SK-N-SH (cell line): ENCODE results near the gene ZNF148. TPM values are rescaled to one million over a fixed set of nuclear protein-coding genes. Genes with fewer than 3 reads are reported as not detected.

Source experiments
- CTCF ChIA-PET: fragments of 300-600, 350-600 bp; formaldehyde crosslinking; extraction: SDS; loops from one replicate; lab custom pipeline; 2021; lab: Yijun Ruan, JAX
- POLR2A ChIA-PET: fragments of 350-600 bp; sonication (Branson Sonifier 250); formaldehyde crosslinking; extraction: SDS; loops from one replicate; lab custom pipeline; 2020; ENCODE audit warnings: antibody characterized with exemption, inconsistent platforms; lab: Yijun Ruan, JAX
- DNase-seq: peaks from one replicate; pipeline ENCODE4 v3.0.0; 2012
- H2AFZ ChIP-seq: fragments of 200-600 bp; sonication (generic); 2 replicates; pipeline ENCODE4 v1.8.1; 2016; ENCODE audit warnings: antibody characterized with exemption, mild to moderate bottlenecking, low read depth
- H3F3A ChIP-seq: fragments of 200-600 bp; sonication (generic); replicated peaks from 2 replicates; pipeline ENCODE3; 2016; ENCODE audit warnings: antibody characterized with exemption, mild to moderate bottlenecking; ENCODE audit not compliant: insufficient read depth
- H3K27ac ChIP-seq, 2 experiments: fragments of 200-500 bp in 1 of 2; fragments of 200-600 bp in 1 of 2; sonication (Bioruptor generic) in 1 of 2; sonication (generic), shearing (Covaris generic) in 1 of 2; 2 replicates each; pipeline versions ENCODE4 v1.5.1 to v1.6.1; 2014 to 2016; ENCODE audit warnings: low read depth in 2 of 2, inconsistent platforms in 1 of 2, low read length in 1 of 2, mild to moderate bottlenecking in 1 of 2, mixed read lengths in 1 of 2
- H3K27me3 ChIP-seq: fragments of 200-600 bp; sonication (generic), shearing (Covaris generic); 2 replicates; pipeline ENCODE4 v1.6.1; 2016; ENCODE audit warnings: mixed run types; ENCODE audit not compliant: insufficient read depth
- H3K36me3 ChIP-seq, 2 experiments: fragments of 200-500 bp in 1 of 2; fragments of 200-600 bp in 1 of 2; sonication (Bioruptor generic) in 1 of 2; sonication (generic) in 1 of 2; replicated peaks in 1 of 2; 2 replicates each; pipeline versions ENCODE3 to v1.5.1; 2014 to 2016; ENCODE audit warnings: low read length in 1 of 2, mild to moderate bottlenecking in 1 of 2; ENCODE audit not compliant: insufficient read depth in 2 of 2, control insufficient read depth in 1 of 2
- H3K4me1 ChIP-seq, 2 experiments: fragments of 200-500 bp in 1 of 2; fragments of 200-600 bp in 1 of 2; sonication (Bioruptor generic) in 1 of 2; sonication (generic), shearing (Covaris generic) in 1 of 2; 2 replicates each; pipeline versions ENCODE4 v1.5.1 to v1.6.1; 2014 to 2016; ENCODE audit warnings: low read depth in 1 of 2, low read length in 1 of 2, mixed run types in 1 of 2; ENCODE audit not compliant: insufficient read depth in 2 of 2, control insufficient read depth in 1 of 2
- H3K4me2 ChIP-seq: fragments of 200-600 bp; sonication (generic), shearing (Covaris generic); 2 replicates; pipeline ENCODE4 v1.6.1; 2017; ENCODE audit warnings: mixed run types
- H3K4me3 ChIP-seq, 2 experiments: fragments of 200-500 bp in 1 of 2; fragments of 200-600 bp in 1 of 2; sonication (Bioruptor generic) in 1 of 2; sonication (generic), shearing (Covaris generic) in 1 of 2; 2 replicates each; pipeline versions ENCODE4 v1.5.1 to v1.8.1; 2014 to 2016; ENCODE audit warnings: low read depth in 2 of 2, inconsistent platforms in 1 of 2, low read length in 1 of 2, mild to moderate bottlenecking in 1 of 2, mixed read lengths in 1 of 2, moderate library complexity in 1 of 2
- H3K79me2 ChIP-seq: fragments of 200-600 bp; sonication (generic); 2 replicates; pipeline ENCODE4 v1.8.1; 2017; ENCODE audit warnings: mild to moderate bottlenecking; ENCODE audit not compliant: insufficient read depth
- H3K9ac ChIP-seq: fragments of 200-600 bp; sonication (generic); 2 replicates; pipeline ENCODE4 v1.6.1; 2017; ENCODE audit warnings: mixed run types
- H3K9me2 ChIP-seq: fragments of 200-600 bp; sonication (generic); 2 replicates; pipeline ENCODE4 v1.6.1; 2017; ENCODE audit warnings: mixed run types
- H3K9me3 ChIP-seq: fragments of 200-600 bp; sonication (generic); 2 replicates; pipeline ENCODE4 v1.6.1; 2017; ENCODE audit warnings: mixed run types, mild to moderate bottlenecking, moderate library complexity
- H4K20me1 ChIP-seq: fragments of 200-600 bp; sonication (generic); 2 replicates; pipeline ENCODE4 v1.6.1; 2017; ENCODE audit warnings: mild to moderate bottlenecking, mixed run types; ENCODE audit not compliant: insufficient read depth
- CHD2 ChIP-seq: fragments of 150-350 bp; IDR thresholded peaks from 2 replicates; pipeline ENCODE4 v1.6.1; 2018; ENCODE audit warnings: low read length; ENCODE audit not compliant: partially characterized antibody
- ELF1 ChIP-seq: IDR thresholded peaks from 2 replicates; pipeline ENCODE4 v1.4.0; 2012
- EP300 ChIP-seq, 2 experiments: IDR thresholded peaks; 2 replicates each; pipeline versions ENCODE4 v1.4.0 to v1.6.1; 2012; ENCODE audit warnings: borderline replicate concordance in 1 of 2, low read depth in 1 of 2, low read length in 1 of 2
- FOSL2 ChIP-seq: IDR thresholded peaks from 2 replicates; pipeline ENCODE4 v1.4.0; 2012; ENCODE audit warnings: low read depth, mild to moderate bottlenecking, moderate library complexity, borderline replicate concordance
- FOXM1 ChIP-seq: IDR thresholded peaks from 2 replicates; pipeline ENCODE4 v1.4.0; 2012; ENCODE audit warnings: low read depth, mild to moderate bottlenecking
- GATA2 ChIP-seq: sonication (generic); formaldehyde crosslinking; IDR thresholded peaks from 2 replicates; pipeline ENCODE4 v1.5.0; 2020; ENCODE audit warnings: mild to moderate bottlenecking, missing genetic modification reagents
- IRF3 ChIP-seq: fragments of 150-350 bp; IDR thresholded peaks from 2 replicates; pipeline ENCODE4 v1.6.1; 2016; ENCODE audit warnings: mild to moderate bottlenecking, low read depth, low read length
- JUND ChIP-seq: IDR thresholded peaks from 2 replicates; pipeline ENCODE4 v1.4.0; 2012
- POLR2AphosphoS5 ChIP-seq: IDR thresholded peaks from 2 replicates; pipeline ENCODE4 v1.6.1; 2012; ENCODE audit warnings: low read depth, low read length
- RAD21 ChIP-seq: IDR thresholded peaks from 2 replicates; pipeline ENCODE4 v1.6.1; 2012; ENCODE audit warnings: mild to moderate bottlenecking, low read length
- RCOR1 ChIP-seq: fragments of 150-350 bp; IDR thresholded peaks from 2 replicates; pipeline ENCODE4 v1.6.1; 2017; ENCODE audit warnings: antibody characterized with exemption, low read length
- TAF1 ChIP-seq: IDR thresholded peaks from 2 replicates; pipeline ENCODE4 v1.6.1; 2012; ENCODE audit warnings: low read depth, mild to moderate bottlenecking, low read length, moderate library complexity, borderline replicate concordance
- USF1 ChIP-seq: IDR thresholded peaks from 2 replicates; pipeline ENCODE4 v1.4.0; 2012; ENCODE audit warnings: low read depth, borderline replicate concordance
- YY1 ChIP-seq: IDR thresholded peaks from 2 replicates; pipeline ENCODE4 v1.4.0; 2012; ENCODE audit warnings: low read depth, mild to moderate bottlenecking
- ZBTB33 ChIP-seq: IDR thresholded peaks from 2 replicates; pipeline ENCODE4 v1.4.0; 2012; ENCODE audit warnings: low read depth, borderline replicate concordance
- polyA plus RNA-seq, 3 experiments: library from polyadenylated mRNA; depleted of rRNA; stranded (reverse); fragments of >200 nt; gene quantifications; 2 replicates each; pipeline ENCODE4 v1.2.3, GENCODE V29; 2012
- TF ChIP-seq, protein P1 (sequence below): fragments of 150-350 bp; IDR thresholded peaks from 2 replicates; pipeline ENCODE4 v1.6.1; 2017; ENCODE audit warnings: antibody characterized with exemption, low read length, low read depth, borderline replicate concordance

ZNF148 gene
- polyA plus RNA-seq, 1 of the 3 experiments (the other 2 are of a cell fraction): 5.1 TPM

- peaks cover 11% of the 10 kb centered on the region for H3F3A ChIP-seq
- TF ChIP-seq TAF1: no peak
- no peak for TF ChIP-seq POLR2AphosphoS5
- TF ChIP-seq CHD2: no peak
- TF ChIP-seq, protein P1, sequence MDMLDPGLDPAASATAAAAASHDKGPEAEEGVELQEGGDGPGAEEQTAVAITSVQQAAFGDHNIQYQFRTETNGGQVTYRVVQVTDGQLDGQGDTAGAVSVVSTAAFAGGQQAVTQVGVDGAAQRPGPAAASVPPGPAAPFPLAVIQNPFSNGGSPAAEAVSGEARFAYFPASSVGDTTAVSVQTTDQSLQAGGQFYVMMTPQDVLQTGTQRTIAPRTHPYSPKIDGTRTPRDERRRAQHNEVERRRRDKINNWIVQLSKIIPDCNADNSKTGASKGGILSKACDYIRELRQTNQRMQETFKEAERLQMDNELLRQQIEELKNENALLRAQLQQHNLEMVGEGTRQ: no peak
- no peak for TF ChIP-seq JUND
- no peak for TF ChIP-seq FOSL2
- no peak for TF ChIP-seq ELF1
- no peak for TF ChIP-seq RAD21
- no peak for TF ChIP-seq USF1
- TF ChIP-seq IRF3: no peak
- no peak for TF ChIP-seq EP300 (IDR thresholded peaks at IDR 0.05; ENCODE audit: borderline replicate concordance in 1 of 2, low read depth in 1 of 2, low read length in 1 of 2)
- no peak for TF ChIP-seq GATA2 (CRISPR knock-in tag)
- TF ChIP-seq ZBTB33: no peak
- no peak for TF ChIP-seq YY1
- TF ChIP-seq RCOR1: no peak
- TF ChIP-seq FOXM1: no peak
- no peak for DNase-seq
- ChIA-PET CTCF (no interaction called here), POLR2A (no interaction called here)
- H3K79me2 ChIP-seq: peaks cover 100% of the 10 kb centered on the region
- H3K36me3 ChIP-seq: peaks cover 0 to 9% of the 10 kb centered on the region in 2 experiments
- no peak overlapping the region for H3K27ac ChIP-seq
- peaks cover 0 to 4% of the 10 kb centered on the region in 2 experiments; a peak in 1 of 4 replicates for H3K4me1 ChIP-seq
- H3K9me2 ChIP-seq: no peaks in the 10 kb centered on the region
- no peak overlapping the region for H2AFZ ChIP-seq
- H3K4me3 ChIP-seq: no peak overlapping the region
- no peak overlapping the region for H3K4me2 ChIP-seq
- H3K27me3 ChIP-seq: no peaks in the 10 kb centered on the region
- H3K9ac ChIP-seq: no peak overlapping the region
- peaks cover 68% of the 10 kb centered on the region for H4K20me1 ChIP-seq
- 0 out of 2 replicates have a peak, but pooled peaks cover 5% of the 10 kb centered on the region for H3K9me3 ChIP-seq
Measured at GRCh38 chr3:125353128-125353527, 22.0 kb downstream of the ZNF148 start.
